B cell (primary cell): ENCODE results near the gene ITGAV. TPM values are rescaled to one million over a fixed set of nuclear protein-coding genes. Genes with fewer than 3 reads are reported as not detected.

Experiments used
- ATAC-seq: fragments of 200-7000 bp; cut with Tn5 transposase; one replicate; pipeline ENCODE4 v1.10.0; 2021; ENCODE audit warnings: low read depth, mild to moderate bottlenecking, moderate number of reproducible peaks, moderate library complexity
- CTCF ChIA-PET: fragments of 350-600 bp; sonication (Branson Sonifier 250); formaldehyde crosslinking; loops from one replicate; lab custom pipeline; 2021; ENCODE audit warnings: antibody characterized with exemption, inconsistent platforms; lab: Charles Lee
- POLR2A ChIA-PET: fragments of 350-600 bp; sonication (Branson Sonifier 250); formaldehyde crosslinking; loops from one replicate; lab custom pipeline; 2021; ENCODE audit warnings: antibody characterized with exemption; lab: Charles Lee
- DNase-seq: peaks from one replicate; pipeline ENCODE4 v3.0.0; 2013
- H2AFZ ChIP-seq: 2 replicates; pipeline ENCODE4 v1.6.1; 2012; ENCODE audit warnings: mild to moderate bottlenecking, low read depth, low read length; ENCODE audit not compliant: insufficient read depth, poor library complexity, severe bottlenecking
- H3K27ac ChIP-seq, 2 donors: 1 replicate in 1 of 2; 2 replicates in 1 of 2; pipeline ENCODE4 v1.5.1; 2012 to 2013; ENCODE audit warnings: low read length in 2 of 2, mild to moderate bottlenecking in 2 of 2, moderate library complexity in 1 of 2
- H3K27me3 ChIP-seq, 4 experiments: fragments of 200-600 bp in 1 of 4; sonication (generic) in 1 of 4; replicated peaks in 1 of 4; 1 replicate in 2 of 4; 2 replicates in 2 of 4; pipeline versions ENCODE4 v1.6.1 to v1.7.0; 2013 to 2016; ENCODE audit warnings: low read length in 3 of 4, mild to moderate bottlenecking in 2 of 4, mixed read lengths in 1 of 4, moderate library complexity in 1 of 4; ENCODE audit not compliant: insufficient read depth in 4 of 4, control insufficient read depth in 3 of 4; ENCODE audit errors: control extremely low read depth in 1 of 4
- H3K36me3 ChIP-seq, 2 experiments: replicated peaks in 1 of 2; 1 replicate in 1 of 2; 2 replicates in 1 of 2; pipeline versions ENCODE4 v1.6.1 to v1.7.1; 2013; ENCODE audit warnings: low read length in 1 of 2; ENCODE audit not compliant: insufficient read depth in 2 of 2, control insufficient read depth in 1 of 2; ENCODE audit errors: control extremely low read depth in 1 of 2, extremely low read depth in 1 of 2
- H3K4me1 ChIP-seq, 2 donors: fragments of 200-600 bp in 1 of 2; sonication (generic) in 1 of 2; 1 replicate in 1 of 2; 2 replicates in 1 of 2; pipeline versions ENCODE4 v1.5.1 to v1.6.1; 2013 to 2017; ENCODE audit warnings: low read length in 2 of 2; ENCODE audit not compliant: control insufficient read depth in 2 of 2, insufficient read depth in 2 of 2
- H3K4me2 ChIP-seq: replicated peaks from 2 replicates; pipeline ENCODE3; 2012; ENCODE audit warnings: mild to moderate bottlenecking, low read depth, low read length; ENCODE audit not compliant: poor library complexity, severe bottlenecking
- H3K4me3 ChIP-seq, 5 experiments: fragments of 200-600 bp in 1 of 5; sonication (generic) in 1 of 5; 1 replicate in 3 of 5; 2 replicates in 2 of 5; pipeline versions ENCODE4 v1.5.1 to v1.7.0; 2011 to 2016; ENCODE audit warnings: low read length in 4 of 5, mild to moderate bottlenecking in 4 of 5, low read depth in 2 of 5, control low read depth in 1 of 5, moderate library complexity in 1 of 5; ENCODE audit not compliant: insufficient read depth in 1 of 5; ENCODE audit errors: control extremely low read depth in 1 of 5, extremely low read depth in 1 of 5
- H3K79me2 ChIP-seq: fragments of 200-600 bp; sonication (generic); one replicate; pipeline ENCODE4 v1.6.0; 2016; ENCODE audit warnings: low read length; ENCODE audit not compliant: control insufficient read depth, insufficient read depth
- H3K9ac ChIP-seq: fragments of 200-600 bp; sonication (generic); 2 replicates; pipeline ENCODE4 v1.6.1; 2017; ENCODE audit warnings: mild to moderate bottlenecking, low read length, moderate library complexity
- H3K9me3 ChIP-seq, 3 donors: one replicate each; pipeline versions ENCODE4 v1.6.1 to v1.7.1; 2013; ENCODE audit warnings: low read length in 2 of 3; ENCODE audit not compliant: control insufficient read depth in 2 of 3, insufficient read depth in 1 of 3; ENCODE audit errors: control extremely low read depth in 1 of 3
- H4K20me1 ChIP-seq: 2 replicates; pipeline ENCODE4 v1.6.0; 2012; ENCODE audit warnings: mild to moderate bottlenecking, low read length; ENCODE audit not compliant: insufficient read depth, control insufficient read depth, poor library complexity, severe bottlenecking
- H3K27ac Mint-ChIP-seq: one replicate; pipeline ENCODE4 v1.8.0; 2021; ENCODE audit warnings: mixed read lengths
- H3K27me3 Mint-ChIP-seq: one replicate; pipeline ENCODE4 v1.8.0; 2021; ENCODE audit warnings: mixed read lengths
- H3K4me1 Mint-ChIP-seq: one replicate; pipeline ENCODE4 v1.8.0; 2021; ENCODE audit warnings: mixed read lengths
- H3K4me3 Mint-ChIP-seq: one replicate; pipeline ENCODE4 v1.8.0; 2021; ENCODE audit warnings: mixed read lengths
- H3K9me3 Mint-ChIP-seq: one replicate; pipeline ENCODE4 v1.8.0; 2022; ENCODE audit warnings: mixed read lengths; ENCODE audit not compliant: insufficient read depth
- CTCF ChIP-seq: fragments of 200-600 bp; IDR thresholded peaks from one replicate; pipeline ENCODE4 v1.8.0; 2022; ENCODE audit warnings: antibody characterized with exemption, mild to moderate bottlenecking
- EZH2 ChIP-seq: IDR thresholded peaks from 2 replicates; pipeline ENCODE4 v1.6.1; 2012; ENCODE audit warnings: borderline replicate concordance, low read depth, mild to moderate bottlenecking, moderate library complexity, low read length; ENCODE audit not compliant: insufficient read depth, poor library complexity, severe bottlenecking
- WGBS: methylation state at CpG from one replicate; pipeline ENCODE4 v1.1.5; 2013; ENCODE audit warnings: missing lambda C conversion rate; ENCODE audit not compliant: insufficient coverage; 5-methylcytosine and 5-hydroxymethylcytosine counted together
- intact Hi-C: fragments of 100-400 bp; cut with micrococcal nuclease; formaldehyde crosslinking; loops from one replicate; pipeline ENCODE4 v1.10.0; 2022
- polyA plus RNA-seq: library from polyadenylated mRNA; depleted of rRNA; stranded (reverse); fragments of >200 nt; gene quantifications from 2 replicates; pipeline ENCODE4 v1.2.3, GENCODE V29; 2012
- total RNA-seq, 2 donors: library from RNA; stranded (reverse); fragments of 120-200 nt in 1 of 2; gene quantifications; 1 replicate in 1 of 2; 2 replicates in 1 of 2; pipeline versions ENCODE4 v1.2.3 to v1.2.4, GENCODE V29; 2013 to 2022

ITGAV gene
- total and polyA plus RNA-seq, 2 donors (not counting 1 experiment from before 2014, with no cell fraction given): 0.58 to 3.6 TPM

DNA sequence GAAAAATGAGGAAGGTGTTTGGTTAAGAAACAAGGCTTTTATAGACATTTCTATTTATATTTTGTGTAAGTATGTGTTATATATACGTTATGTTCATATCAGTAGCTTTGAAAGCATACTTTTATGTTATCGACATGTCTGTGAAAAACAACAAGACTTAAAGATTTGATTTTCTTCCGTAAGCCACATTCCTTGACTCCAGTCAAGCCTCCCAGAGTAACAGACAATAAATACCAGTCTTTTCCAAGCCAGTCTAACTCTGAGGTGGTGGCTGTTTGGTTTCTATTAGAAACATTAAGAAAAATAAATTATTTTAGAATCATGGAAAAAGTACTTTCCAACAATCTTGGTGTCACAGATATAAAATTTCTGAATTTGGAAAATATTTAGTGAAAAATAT, 16.3 kb upstream of the ITGAV start:
- Histone ChIP-seq H2AFZ (no peak overlapping the region), H3K27ac (no peak overlapping the region)
- POLR2A ChIA-PET: no interaction called here

GRCh38 chr2:186575302-186575701, 14.6 kb upstream of the ITGAV start:
- no peak for DNase-seq
- no peak overlapping the region for H2AFZ ChIP-seq

More for the DNA sequence above, 16.3 kb upstream of the ITGAV start:
- H4K20me1 ChIP-seq: no peaks in the 10 kb centered on the region
- H3K27ac Mint-ChIP-seq: no peak overlapping the region
- DNase-seq: no peak
- H3K4me3 Mint-ChIP-seq: no peak overlapping the region
- no peaks in the 10 kb centered on the region for H3K4me1 Mint-ChIP-seq
- no peaks in the 10 kb centered on the region for H3K36me3 ChIP-seq
- no peak overlapping the region for H3K4me2 ChIP-seq
- H3K9me3 ChIP-seq: no peaks in the 10 kb centered on the region
- peaks cover 3% of the 10 kb centered on the region for H3K27me3 Mint-ChIP-seq
- no peaks in the 10 kb centered on the region for H3K4me1 ChIP-seq
- peaks cover 2% of the 10 kb centered on the region for H3K9me3 Mint-ChIP-seq
- H3K9ac ChIP-seq: no peak overlapping the region
- TF ChIP-seq EZH2 (no peak), CTCF (no peak)
- no peaks in the 10 kb centered on the region for H3K79me2 ChIP-seq
- intact Hi-C loops: no loop called here
- ATAC-seq: no peak
- CTCF ChIA-PET: no interaction called here
- no peak overlapping the region for H3K4me3 ChIP-seq
- H3K27me3 ChIP-seq: no peaks in the 10 kb centered on the region
- no CpG with 5 or more reads among the region's 3 CpGs for WGBS

More at GRCh38 chr2:186575302-186575701, 14.6 kb upstream of the ITGAV start:
- H3K9me3 Mint-ChIP-seq: no peaks in the 10 kb centered on the region
- H4K20me1 ChIP-seq: no peaks in the 10 kb centered on the region
- H3K4me2 ChIP-seq: no peak overlapping the region
- H3K27ac Mint-ChIP-seq: no peak overlapping the region
- H3K27me3 ChIP-seq: peaks cover 0 to 2% (median 0%) of the 10 kb centered on the region in 4 experiments
- no peaks in the 10 kb centered on the region for H3K4me1 ChIP-seq
- no peaks in the 10 kb centered on the region for H3K79me2 ChIP-seq
- peaks cover 3% of the 10 kb centered on the region for H3K27me3 Mint-ChIP-seq
- ChIA-PET POLR2A (no interaction called here), CTCF (no interaction called here)
- no peak overlapping the region for H3K4me3 ChIP-seq
- H3K4me3 Mint-ChIP-seq: no peak overlapping the region
- no CpG with 5 or more reads among the region's 1 CpG for WGBS
- intact Hi-C loops: no loop called here
- no peak for ATAC-seq
- H3K36me3 ChIP-seq: no peaks in the 10 kb centered on the region
- H3K9ac ChIP-seq: no peak overlapping the region
- no peak overlapping the region for H3K27ac ChIP-seq
- TF ChIP-seq EZH2 (no peak), CTCF (no peak)
- H3K4me1 Mint-ChIP-seq: no peaks in the 10 kb centered on the region
- no peaks in the 10 kb centered on the region for H3K9me3 ChIP-seq
